Iris pigment epithelial cell (primary cell): ENCODE measurements around the gene OMG.
"Not testable (repeated sequence)": the region's sequence is repeated elsewhere in the genome, so short reads cannot be mapped to it uniquely, and the experiment has no call there.

Experiments used
- DNase-seq: peaks from one replicate; pipeline ENCODE4 v3.0.0-alpha.2; 2011; ENCODE audit warnings: low read depth

OMG gene, protein sequence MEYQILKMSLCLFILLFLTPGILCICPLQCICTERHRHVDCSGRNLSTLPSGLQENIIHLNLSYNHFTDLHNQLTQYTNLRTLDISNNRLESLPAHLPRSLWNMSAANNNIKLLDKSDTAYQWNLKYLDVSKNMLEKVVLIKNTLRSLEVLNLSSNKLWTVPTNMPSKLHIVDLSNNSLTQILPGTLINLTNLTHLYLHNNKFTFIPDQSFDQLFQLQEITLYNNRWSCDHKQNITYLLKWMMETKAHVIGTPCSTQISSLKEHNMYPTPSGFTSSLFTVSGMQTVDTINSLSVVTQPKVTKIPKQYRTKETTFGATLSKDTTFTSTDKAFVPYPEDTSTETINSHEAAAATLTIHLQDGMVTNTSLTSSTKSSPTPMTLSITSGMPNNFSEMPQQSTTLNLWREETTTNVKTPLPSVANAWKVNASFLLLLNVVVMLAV

GRCh38 chr17:31297090-31297489, at the start of gene OMG:
Gene OMG (minus strand): TSS chr17:31297239. CDS start chr17:31296331, 908 bp downstream.
- DNase-seq = no peak

GRCh38 chr17:31345191-31345747, 48.2 kb upstream of the OMG start:
- not testable (repeated sequence) for DNase-seq

GRCh38 chr17:31339906-31340661, 43.0 kb upstream of the OMG start:
- DNase-seq = peak; percentile 90

DNA sequence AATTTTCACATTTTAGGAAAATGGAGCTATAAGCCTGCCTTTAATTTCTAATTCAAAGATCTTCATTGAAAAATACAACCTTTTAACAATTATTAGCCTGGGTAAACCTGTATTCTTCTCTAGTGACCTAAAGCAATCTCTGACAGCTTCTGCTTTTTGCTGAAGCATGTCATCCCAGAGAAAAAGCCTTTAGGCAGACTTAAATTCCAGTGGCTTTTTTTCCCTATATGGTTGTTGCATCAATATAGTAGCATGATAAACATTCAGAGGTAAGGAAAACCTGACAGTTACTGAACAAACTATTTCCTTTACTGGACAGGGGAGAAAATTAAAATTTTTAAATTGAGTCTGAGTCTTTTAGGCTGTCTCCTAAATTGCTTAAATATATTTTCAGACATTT, 32.2 kb upstream of the OMG start:
- DNase-seq = peak; percentile 31

DNA sequence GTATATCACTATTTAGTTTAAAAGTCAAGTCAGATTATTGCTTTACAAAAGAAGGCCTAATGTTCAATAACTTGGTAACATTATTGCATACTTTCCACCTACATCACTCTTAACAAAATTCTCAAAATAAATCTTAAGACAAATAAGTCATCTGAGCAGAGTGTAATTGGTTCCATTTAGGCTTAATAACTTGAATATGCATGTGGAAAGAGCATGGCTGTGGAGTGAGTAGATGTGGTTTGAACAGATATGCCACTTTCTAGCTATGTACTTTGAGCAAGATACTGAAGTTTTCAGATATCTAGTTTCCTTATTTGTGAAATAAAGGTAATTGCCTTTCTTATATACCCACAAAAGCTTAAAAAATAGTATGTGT, 31.1 kb upstream of the OMG start:
- peak; percentile 81 for DNase-seq

GRCh38 chr17:31327534-31328159, 30.6 kb upstream of the OMG start:
- peak; percentile 95 for DNase-seq

DNA sequence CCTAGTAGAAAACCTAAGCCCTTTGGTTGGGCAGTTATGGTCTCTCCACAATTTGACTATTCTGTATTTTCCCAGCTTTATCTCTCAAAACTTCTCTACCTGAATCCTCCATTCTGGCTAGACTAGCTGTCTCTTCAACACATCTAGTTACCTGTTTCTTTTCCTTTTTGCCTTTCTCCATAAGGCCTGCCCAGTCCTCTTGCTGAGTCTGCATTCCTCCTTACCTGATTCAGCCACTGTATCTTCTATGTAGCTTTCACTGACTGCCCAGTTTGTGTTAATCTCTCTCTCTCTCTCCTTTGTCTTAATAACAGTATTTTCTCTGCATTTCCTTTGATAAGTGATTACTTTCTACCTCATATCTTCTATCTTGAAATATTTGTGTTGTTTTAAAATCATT, 26.5 kb upstream of the OMG start:
- no peak for DNase-seq

DNA sequence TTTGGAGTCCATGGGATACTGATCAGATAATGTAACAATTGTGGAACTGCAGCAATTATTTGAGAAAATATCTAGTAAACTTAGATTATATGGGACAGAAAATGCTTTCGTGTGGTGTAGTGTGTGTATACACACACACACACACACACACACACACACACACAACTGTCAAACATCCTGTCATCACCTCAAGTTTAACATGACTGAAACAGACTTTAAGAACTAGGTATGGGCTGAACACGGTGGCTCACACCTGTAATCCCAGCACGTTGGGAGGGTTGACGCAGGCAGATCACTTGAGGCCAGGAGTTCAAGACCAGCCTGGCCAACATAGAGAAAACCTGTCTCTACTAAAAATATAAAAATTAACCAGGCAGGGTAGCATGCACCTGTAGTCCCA, 24.9 kb upstream of the OMG start:
- no peak for DNase-seq

DNA sequence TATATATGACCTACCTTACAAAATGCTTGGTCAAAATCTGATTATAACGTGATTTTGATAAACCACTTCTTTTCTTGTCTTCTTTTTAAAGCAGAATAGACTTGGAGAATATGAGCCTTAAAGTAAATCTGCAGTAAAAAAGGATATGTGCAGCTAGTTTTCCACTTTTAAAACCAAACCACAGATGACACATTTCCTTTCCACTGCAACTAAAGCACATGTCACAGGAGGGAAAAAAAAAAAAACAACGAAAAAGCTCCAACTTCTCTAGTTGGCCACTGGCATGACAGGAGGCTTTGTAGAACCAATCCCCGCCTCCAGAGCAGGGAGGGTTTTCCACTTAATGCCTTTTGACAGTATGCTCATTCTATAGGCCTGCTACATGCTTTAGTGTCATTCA, 24.4 kb upstream of the OMG start, which contains the start of gene EVI2A:
EVI2A (minus strand) TSS at position 142 of the 400 bp plus-strand sequence. CDS start 2,609 bp downstream, outside the sequence.
- peak; percentile 92 for DNase-seq

- no peak for DNase-seq
These were observed 23.8 kb upstream of the OMG start for GRCh38 chr17:31320791-31321190.

DNA sequence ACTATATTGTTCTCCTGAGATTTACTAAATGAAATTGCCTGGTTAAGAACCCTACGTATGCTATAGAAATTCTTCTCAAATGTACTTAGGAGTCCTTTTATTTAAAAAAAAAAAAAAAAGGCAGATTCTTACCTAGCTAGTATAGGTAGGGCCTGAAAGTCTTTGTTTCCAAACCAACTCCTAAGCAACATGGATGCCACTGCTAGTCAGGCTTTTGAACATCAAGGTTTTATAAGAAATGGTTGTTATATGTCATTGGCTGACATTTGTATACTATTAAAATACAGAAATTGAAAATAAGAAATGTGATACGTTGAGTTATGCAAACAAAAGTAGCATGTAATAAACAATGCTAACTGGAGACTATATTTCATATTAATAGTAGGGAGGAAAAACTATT, 23.2 kb upstream of the OMG start:
- no peak for DNase-seq

- DNase-seq = no peak
These were observed 22.0 kb upstream of the OMG start for GRCh38 chr17:31318851-31319661.

DNA sequence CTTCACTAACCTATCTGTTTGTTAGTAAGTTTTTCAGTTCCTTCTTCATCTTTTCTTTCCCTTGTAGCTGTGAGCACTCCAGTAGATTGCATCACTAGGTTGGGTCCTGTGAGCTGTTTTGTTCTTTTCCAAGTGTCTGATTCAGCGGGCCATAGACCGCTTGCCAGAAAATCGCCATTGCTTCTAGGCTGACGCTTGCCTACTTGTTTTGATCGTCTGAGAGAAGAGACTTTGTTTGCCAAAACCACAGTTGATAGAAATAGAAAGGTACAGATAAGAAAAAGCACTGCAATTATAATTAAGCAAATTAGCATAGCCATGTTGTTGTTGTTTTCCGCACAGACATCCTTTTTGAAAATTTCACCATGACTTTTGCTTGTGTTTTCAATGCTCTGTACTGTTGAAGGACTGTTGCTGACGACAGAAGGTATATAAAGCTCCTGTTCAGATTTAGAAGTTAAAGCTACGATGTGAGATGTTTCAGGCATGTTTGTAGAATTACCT, 21.3 kb upstream of the OMG start:
- peak; percentile 97 for DNase-seq

DNA sequence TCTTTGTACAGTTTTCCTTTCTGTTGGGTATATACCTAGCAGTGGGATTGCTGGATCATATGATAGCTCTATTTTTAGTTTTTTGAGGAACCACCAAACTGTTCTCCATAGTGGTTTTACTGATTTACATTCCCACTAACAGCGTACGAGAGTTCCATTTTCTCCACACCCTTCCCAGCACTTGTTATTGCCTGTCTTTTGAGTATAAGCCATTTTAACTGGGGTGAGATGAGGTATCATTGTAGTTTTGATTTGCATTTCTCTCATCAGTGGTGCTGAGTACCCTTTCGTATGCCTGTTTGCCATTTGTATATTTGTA, 17.7 kb upstream of the OMG start:
- DNase-seq = no peak

- DNase-seq = peak; percentile 91
These were observed 17.1 kb upstream of the OMG start, which contains the start of gene EVI2B for GRCh38 chr17:31313982-31314781. Gene EVI2B (minus strand): TSS chr17:31314054. CDS start chr17:31305609, 8,445 bp downstream.

DNA sequence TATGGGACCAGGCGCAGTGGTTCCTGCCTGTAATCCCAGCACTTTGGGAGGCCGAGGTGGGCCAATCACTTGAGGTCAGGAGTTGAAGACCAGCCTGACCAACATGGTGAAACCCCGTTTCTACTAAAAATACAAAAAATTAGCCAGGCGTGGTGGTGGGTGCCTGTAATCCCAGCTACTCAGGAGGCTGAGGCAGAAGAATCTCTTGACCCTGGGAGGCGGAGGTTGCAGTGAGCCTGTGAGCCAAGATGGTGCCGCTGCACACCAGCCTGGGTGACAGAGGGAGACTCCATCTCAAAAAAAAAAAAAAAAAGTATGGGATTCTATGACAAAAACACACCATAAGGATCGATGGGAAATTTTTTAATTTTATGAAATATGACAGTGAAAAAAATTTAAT, 15.2 kb upstream of the OMG start:
- not testable (repeated sequence) for DNase-seq

DNA sequence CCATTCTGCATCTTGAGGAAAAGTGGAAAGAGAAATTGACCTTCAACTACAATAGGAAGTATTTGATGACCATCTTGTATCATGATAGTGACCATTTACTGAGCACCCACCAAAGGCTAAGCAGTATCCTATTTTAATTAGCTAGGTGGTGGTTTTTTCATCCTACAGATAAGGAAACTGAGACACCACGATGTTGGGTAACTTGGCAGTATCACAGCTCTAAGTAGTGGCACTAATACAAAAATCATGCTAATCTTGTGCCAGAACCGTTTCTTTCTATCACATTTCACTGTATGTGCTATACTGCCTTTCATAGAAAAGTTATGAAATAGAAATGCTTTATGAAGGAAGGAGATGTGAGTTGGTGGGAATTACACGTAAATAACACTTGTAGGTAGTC, 14.5 kb upstream of the OMG start:
- no peak for DNase-seq

- DNase-seq = no peak
These were observed 13.8 kb upstream of the OMG start for GRCh38 chr17:31310886-31311285.

DNA sequence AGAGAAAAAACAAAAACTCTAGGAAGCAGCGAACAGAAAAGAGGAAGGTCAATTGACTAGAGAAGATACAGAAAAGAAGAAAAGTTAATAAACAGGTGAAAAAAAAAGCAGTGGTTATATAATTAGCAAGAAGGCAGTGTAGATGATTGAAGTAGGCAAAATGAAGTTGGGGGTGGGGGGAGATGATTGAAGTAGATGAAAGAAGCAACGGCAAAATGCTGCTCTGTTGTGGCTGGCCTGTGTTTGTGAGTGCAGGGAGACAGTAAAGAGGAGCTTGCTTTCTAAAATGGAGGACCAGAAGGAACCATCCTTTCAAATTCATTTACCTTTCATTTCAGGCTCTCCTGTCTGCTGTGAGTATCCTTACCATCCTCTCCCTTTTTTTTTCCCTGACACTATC, 13.2 kb upstream of the OMG start:
- DNase-seq = no peak

GRCh38 chr17:31309556-31309955, 12.5 kb upstream of the OMG start:
- no peak for DNase-seq
